Measurements from ENCODE around the gene SLC16A8. TPM values are rescaled to one million over a fixed set of nuclear protein-coding genes. Genes with fewer than 3 reads are reported as not detected.

Gene SLC16A8
- total and polyA plus RNA-seq, 10 of the 15 experiments (the other 5 are each of a cell fraction or from before 2014, with no cell fraction given) = not detected

GRCh38 chr22:38043151-38044039 lies 40.6 kb downstream of the SLC16A8 start:
- H3K79me2 ChIP-seq (ENCODE audit: control insufficient read depth, insufficient read depth, low read length) = no peaks in the 10 kb centered on the region
- no peak overlapping the region for H3K9ac ChIP-seq (ENCODE audit: control insufficient read depth, insufficient read depth, low read length)
- H3K4me2 ChIP-seq (ENCODE audit: control insufficient read depth, insufficient read depth) = no peak overlapping the region
- 58% methylated on average over 16 of the region's 16 CpGs for WGBS (ENCODE audit: insufficient coverage, insufficient replicate concordance, low lambda C conversion rate, missing lambda C conversion rate)
- intact Hi-C loops (cut with micrococcal nuclease; ENCODE audit: unreplicated experiment) = no loop called here
- FAIRE-seq (no peak), DNase-seq (ENCODE audit: low read depth, low spot score) (no peak), ATAC-seq (no peak)
- no peaks in the 10 kb centered on the region for H3K9me3 ChIP-seq (replicated peaks; ENCODE audit: control insufficient read depth, insufficient read depth, low read length)
- no peaks in the 10 kb centered on the region for H3K4me1 ChIP-seq (ENCODE audit: control insufficient read depth, insufficient read depth, low read length)
- no peaks in the 10 kb centered on the region for H4K20me1 ChIP-seq (ENCODE audit: control insufficient read depth, insufficient read depth)
- H3K27me3 ChIP-seq (replicated peaks in 1 of 2; ENCODE audit: control insufficient read depth in 2 of 2, insufficient read depth in 2 of 2, low read length in 1 of 2) = no peaks in the 10 kb centered on the region
- H3K36me3 ChIP-seq (ENCODE audit: control insufficient read depth in 2 of 2, insufficient read depth in 2 of 2, low read length in 1 of 2) = no peaks in the 10 kb centered on the region
- CTCF ChIA-PET = interaction anchor here (2.4 kb wide), 1 partner anchor 9 kb away, joined by 13 read pairs; no protein-coding TSS in a partner anchor
- in situ Hi-C loops (cut with MboI) = no loop called here
- BruUV-seq (replicated peaks) = no TSS peak
- H3K4me3 ChIP-seq = no peak overlapping the region
- SMC1A ChIA-PET (ENCODE audit: uncharacterized antibody, unreplicated experiment) = interaction anchor here (0.9 kb wide), 1 partner anchor 9 kb away, joined by 3 read pairs; no protein-coding TSS in a partner anchor
- no peak overlapping the region for H3K27ac ChIP-seq (ENCODE audit: control insufficient read depth, insufficient read depth)
- RAD21 ChIA-PET (ENCODE audit: unreplicated experiment) = no interaction called here
- no peak for TF ChIP-seq KAT2A (conservative IDR thresholded peaks at IDR 0.05; ENCODE audit: control insufficient read depth, low read depth, low read length)
- TF ChIP-seq CREB1 (IDR thresholded peaks at IDR 0.05; ENCODE audit: low read depth) = no peak
- TF ChIP-seq ASH2L (IDR thresholded peaks at IDR 0.05; ENCODE audit: borderline replicate concordance, low read depth) = no peak
- TF ChIP-seq HDAC2 (IDR thresholded peaks at IDR 0.05) = no peak
- no peak for TF ChIP-seq CREM (IDR thresholded peaks at IDR 0.05; ENCODE audit: low read depth)
- no peak overlapping the region for H2AFZ ChIP-seq (ENCODE audit: control insufficient read depth, low read depth, low read length)
- POLR2A ChIA-PET = no interaction called here

GRCh38 chr22:38042488-38042790 lies 41.5 kb downstream of the SLC16A8 start:
- Histone ChIP-seq H2AFZ (ENCODE audit: control insufficient read depth, low read depth, low read length) (no peak overlapping the region), H3K4me2 (ENCODE audit: control insufficient read depth, insufficient read depth) (no peak overlapping the region), H3K4me3 (no peak overlapping the region), H3K9ac (ENCODE audit: control insufficient read depth, insufficient read depth, low read length) (no peak overlapping the region), H3K79me2 (ENCODE audit: control insufficient read depth, insufficient read depth, low read length) (no peaks in the 10 kb centered on the region), H3K4me1 (ENCODE audit: control insufficient read depth, insufficient read depth, low read length) (no peaks in the 10 kb centered on the region), H3K9me3 (replicated peaks; ENCODE audit: control insufficient read depth, insufficient read depth, low read length) (no peaks in the 10 kb centered on the region), H4K20me1 (ENCODE audit: control insufficient read depth, insufficient read depth) (no peaks in the 10 kb centered on the region), H3K36me3 (ENCODE audit: control insufficient read depth in 2 of 2, insufficient read depth in 2 of 2, low read length in 1 of 2) (no peaks in the 10 kb centered on the region), H3K27me3 (replicated peaks in 1 of 2; ENCODE audit: control insufficient read depth in 2 of 2, insufficient read depth in 2 of 2, low read length in 1 of 2) (no peaks in the 10 kb centered on the region), H3K27ac (ENCODE audit: control insufficient read depth, insufficient read depth) (no peak overlapping the region)
- no peak for DNase-seq (ENCODE audit: low read depth, low spot score)
- in situ Hi-C loops (cut with MboI) = no loop called here
- RAD21 ChIA-PET (ENCODE audit: unreplicated experiment) = no interaction called here
- intact Hi-C loops (cut with micrococcal nuclease; ENCODE audit: unreplicated experiment) = no loop called here
- POLR2A ChIA-PET = interaction anchor here (0.5 kb wide), 1 partner anchor 327 kb away, joined by 3 read pairs; no protein-coding TSS in a partner anchor
- no TSS peak for BruUV-seq (replicated peaks)
- no CpG with 5 or more reads among the region's 1 CpG for WGBS (ENCODE audit: insufficient coverage, insufficient replicate concordance, low lambda C conversion rate, missing lambda C conversion rate)
- no peak for FAIRE-seq
- CTCF ChIA-PET = interaction anchor here (2.4 kb wide), 1 partner anchor 10 kb away, joined by 13 read pairs; no protein-coding TSS in a partner anchor
- no peak for ATAC-seq
- SMC1A ChIA-PET (ENCODE audit: uncharacterized antibody, unreplicated experiment) = interaction anchor here (0.9 kb wide), 1 partner anchor 10 kb away, joined by 3 read pairs; no protein-coding TSS in a partner anchor
- TF ChIP-seq IKZF1 (conservative IDR thresholded peaks at IDR 0.05) (no peak), YY1 (IDR thresholded peaks at IDR 0.05; ENCODE audit: low read depth, low read length) (no peak), SPI1 (IDR thresholded peaks at IDR 0.05; ENCODE audit: borderline replicate concordance, insufficient read depth, low read depth, low read length) (no peak), RB1 (IDR thresholded peaks at IDR 0.05; ENCODE audit: borderline replicate concordance) (no peak), SMC3 (IDR thresholded peaks at IDR 0.05; ENCODE audit: borderline replicate concordance, low read length) (no peak), RCOR1 (conservative IDR thresholded peaks at IDR 0.05; ENCODE audit: low read depth, low read length) (no peak), CHD1 (IDR thresholded peaks at IDR 0.05; ENCODE audit: low read depth, low read length) (no peak), TCF3 (IDR thresholded peaks at IDR 0.05; ENCODE audit: borderline replicate concordance, insufficient read depth, low read depth, low read length) (no peak), ZBTB4 (CRISPR knock-in tag; IDR thresholded peaks at IDR 0.05) (no peak), RUNX3 (IDR thresholded peaks at IDR 0.05; ENCODE audit: low read length) (no peak)

Measured in GM12878 (cell line).